HEK293 (cell line): Measurements from ENCODE around the gene PARG.

Experiments used
- CTCF ChIA-PET: fragments of 350-600 bp; formaldehyde crosslinking; extraction: SDS; loops from one replicate; lab custom pipeline; 2021; ENCODE audit warnings: antibody characterized with exemption; lab: Yijun Ruan, JAX
- POLR2A ChIA-PET: fragments of 300-600 bp; formaldehyde crosslinking; extraction: SDS; loops from one replicate; lab custom pipeline; 2020; ENCODE audit warnings: antibody characterized with exemption, inconsistent platforms; lab: Yijun Ruan, JAX
- H3K27ac ChIP-seq: fragments of 200-500 bp; sonication (Bioruptor generic); 2 replicates; pipeline ENCODE4 v1.5.1; 2014; ENCODE audit warnings: low read depth, low read length, control low read depth, inconsistent platforms; ENCODE audit errors: extremely low read depth
- H3K36me3 ChIP-seq, 2 experiments: fragments of 200-500 bp in 1 of 2; sonication (Bioruptor generic) in 1 of 2; 1 replicate in 1 of 2; 2 replicates in 1 of 2; pipeline ENCODE4 v1.5.1; 2014 to 2017; ENCODE audit warnings: inconsistent platforms in 2 of 2, low read length in 2 of 2; ENCODE audit not compliant: control insufficient read depth in 2 of 2, insufficient read depth in 1 of 2
- H3K4me1 ChIP-seq: fragments of 200-500 bp; sonication (Bioruptor generic); 2 replicates; pipeline ENCODE4 v1.5.1; 2014; ENCODE audit warnings: mild to moderate bottlenecking, low read length, inconsistent platforms; ENCODE audit not compliant: control insufficient read depth, insufficient read depth
- H3K4me3 ChIP-seq: 2 replicates; pipeline ENCODE4 v1.5.1; 2011; ENCODE audit warnings: low read depth, mild to moderate bottlenecking, control low read depth, low read length, moderate library complexity
- H3K9me3 ChIP-seq: fragments of 200-500 bp; sonication (Bioruptor generic); 2 replicates; pipeline ENCODE4 v1.5.1; 2014; ENCODE audit warnings: low read depth, low read length, inconsistent platforms; ENCODE audit not compliant: control insufficient read depth, insufficient read depth
- GFI1B ChIP-seq: fragments of 450-650 bp; formaldehyde crosslinking; IDR thresholded peaks from 2 replicates; pipeline ENCODE4 v1.5.1; 2016; ENCODE audit warnings: missing biosample characterization, missing genetic modification characterization
- REPIN1 ChIP-seq: fragments of 450-650 bp; formaldehyde crosslinking; IDR thresholded peaks from 2 replicates; pipeline ENCODE4 v1.5.1; 2017; ENCODE audit warnings: missing biosample characterization, missing genetic modification characterization, low read depth
- ZBTB1 ChIP-seq: fragments of 450-650 bp; formaldehyde crosslinking; IDR thresholded peaks from 2 replicates; pipeline ENCODE4 v1.5.1; 2016; ENCODE audit warnings: missing biosample characterization, missing genetic modification characterization
- ZBTB20 ChIP-seq: fragments of 450-650 bp; formaldehyde crosslinking; IDR thresholded peaks from 2 replicates; pipeline ENCODE4 v1.5.1; 2016; ENCODE audit warnings: missing biosample characterization, missing genetic modification characterization
- ZEB2 ChIP-seq: fragments of 450-650 bp; formaldehyde crosslinking; IDR thresholded peaks from 2 replicates; pipeline ENCODE4 v1.5.1; 2016; ENCODE audit warnings: missing biosample characterization, missing genetic modification characterization
- ZNF175 ChIP-seq: fragments of 450-650 bp; formaldehyde crosslinking; IDR thresholded peaks from 2 replicates; pipeline ENCODE4 v1.5.1; 2016; ENCODE audit warnings: missing biosample characterization, missing genetic modification characterization
- ZNF292 ChIP-seq: fragments of 450-650 bp; formaldehyde crosslinking; IDR thresholded peaks from 2 replicates; pipeline ENCODE4 v1.5.1; 2016; ENCODE audit warnings: low read depth, missing biosample characterization, missing genetic modification characterization, borderline replicate concordance
- ZNF302 ChIP-seq: fragments of 450-650 bp; formaldehyde crosslinking; IDR thresholded peaks from 2 replicates; pipeline ENCODE4 v1.5.1; 2016; ENCODE audit warnings: missing biosample characterization, missing genetic modification characterization, low read depth
- ZNF335 ChIP-seq: fragments of 450-650 bp; formaldehyde crosslinking; conservative IDR thresholded peaks from 2 replicates; pipeline ENCODE4 v1.5.1; 2016; ENCODE audit warnings: missing biosample characterization, missing genetic modification characterization
- ZNF423 ChIP-seq: fragments of 450-650 bp; formaldehyde crosslinking; IDR thresholded peaks from 2 replicates; pipeline ENCODE4 v1.5.1; 2016; ENCODE audit warnings: missing biosample characterization, missing genetic modification characterization
- ZNF701 ChIP-seq: fragments of 450-650 bp; formaldehyde crosslinking; IDR thresholded peaks from 2 replicates; pipeline ENCODE4 v1.5.1; 2016; ENCODE audit warnings: missing biosample characterization, missing genetic modification characterization
- ZNF707 ChIP-seq: fragments of 450-650 bp; formaldehyde crosslinking; IDR thresholded peaks from 2 replicates; pipeline ENCODE4 v1.5.1; 2016; ENCODE audit warnings: missing biosample characterization, missing genetic modification characterization
- ZNF791 ChIP-seq: fragments of 450-650 bp; formaldehyde crosslinking; IDR thresholded peaks from 2 replicates; pipeline ENCODE4 v1.5.1; 2016; ENCODE audit warnings: missing biosample characterization, missing genetic modification characterization
- TF ChIP-seq, protein P1 (sequence below): fragments of 450-650 bp; formaldehyde crosslinking; IDR thresholded peaks from 2 replicates; pipeline ENCODE4 v1.5.1; 2017; ENCODE audit warnings: missing biosample characterization, missing genetic modification characterization
- TF ChIP-seq, protein P2 (sequence below): fragments of 450-650 bp; formaldehyde crosslinking; IDR thresholded peaks from 2 replicates; pipeline ENCODE4 v1.5.1; 2016; ENCODE audit warnings: missing biosample characterization, missing genetic modification characterization
- TF ChIP-seq, protein P3 (sequence below): fragments of 450-650 bp; formaldehyde crosslinking; IDR thresholded peaks from 2 replicates; pipeline ENCODE4 v1.5.1; 2016; ENCODE audit warnings: missing biosample characterization, missing genetic modification characterization
- TF ChIP-seq, protein P4 (sequence below): fragments of 450-650 bp; formaldehyde crosslinking; IDR thresholded peaks from 2 replicates; pipeline ENCODE4 v1.5.1; 2016; ENCODE audit warnings: missing biosample characterization, missing genetic modification characterization
- TF ChIP-seq, protein P5 (sequence below): fragments of 450-650 bp; formaldehyde crosslinking; IDR thresholded peaks from 2 replicates; pipeline ENCODE4 v1.5.1; 2016; ENCODE audit warnings: missing biosample characterization, missing genetic modification characterization

PARG gene

DNA sequence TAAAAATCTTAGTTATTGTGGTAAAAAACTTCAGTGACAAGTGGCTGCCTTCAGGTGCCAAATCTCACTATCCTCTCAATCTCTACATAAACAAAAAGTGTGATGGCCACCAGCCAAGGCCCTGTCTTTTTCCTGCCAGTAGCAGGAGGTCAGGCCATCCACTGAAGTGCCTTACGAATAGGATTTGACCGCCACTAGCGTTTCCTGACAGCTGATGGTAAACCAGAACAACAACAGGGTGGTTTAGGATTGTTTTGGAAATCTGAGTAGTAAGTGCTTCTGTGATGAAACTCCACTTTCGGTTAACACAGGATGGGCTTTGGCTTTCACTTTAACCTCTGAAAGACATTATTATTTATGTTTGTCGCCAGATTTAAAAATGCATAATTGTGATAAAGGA lies 124.0 kb downstream of the PARG start:
- H3K36me3 ChIP-seq, result peaks cover 7 to 47% of the 10 kb centered on the region in 2 experiments; a peak in 2 of 3 replicates
- TF ChIP-seq ZBTB1 (tag by site-specific recombination) (no peak), ZNF335 (no peak), ZNF701 (tag by site-specific recombination) (no peak), ZNF292 (no peak), ZNF707 (tag by site-specific recombination) (no peak), ZNF791 (no peak), ZNF302 (tag by site-specific recombination) (no peak)
- TF ChIP-seq, protein P1, sequence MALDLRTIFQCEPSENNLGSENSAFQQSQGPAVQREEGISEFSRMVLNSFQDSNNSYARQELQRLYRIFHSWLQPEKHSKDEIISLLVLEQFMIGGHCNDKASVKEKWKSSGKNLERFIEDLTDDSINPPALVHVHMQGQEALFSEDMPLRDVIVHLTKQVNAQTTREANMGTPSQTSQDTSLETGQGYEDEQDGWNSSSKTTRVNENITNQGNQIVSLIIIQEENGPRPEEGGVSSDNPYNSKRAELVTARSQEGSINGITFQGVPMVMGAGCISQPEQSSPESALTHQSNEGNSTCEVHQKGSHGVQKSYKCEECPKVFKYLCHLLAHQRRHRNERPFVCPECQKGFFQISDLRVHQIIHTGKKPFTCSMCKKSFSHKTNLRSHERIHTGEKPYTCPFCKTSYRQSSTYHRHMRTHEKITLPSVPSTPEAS (tag by site-specific recombination), result no peak
- TF ChIP-seq, protein P2, sequence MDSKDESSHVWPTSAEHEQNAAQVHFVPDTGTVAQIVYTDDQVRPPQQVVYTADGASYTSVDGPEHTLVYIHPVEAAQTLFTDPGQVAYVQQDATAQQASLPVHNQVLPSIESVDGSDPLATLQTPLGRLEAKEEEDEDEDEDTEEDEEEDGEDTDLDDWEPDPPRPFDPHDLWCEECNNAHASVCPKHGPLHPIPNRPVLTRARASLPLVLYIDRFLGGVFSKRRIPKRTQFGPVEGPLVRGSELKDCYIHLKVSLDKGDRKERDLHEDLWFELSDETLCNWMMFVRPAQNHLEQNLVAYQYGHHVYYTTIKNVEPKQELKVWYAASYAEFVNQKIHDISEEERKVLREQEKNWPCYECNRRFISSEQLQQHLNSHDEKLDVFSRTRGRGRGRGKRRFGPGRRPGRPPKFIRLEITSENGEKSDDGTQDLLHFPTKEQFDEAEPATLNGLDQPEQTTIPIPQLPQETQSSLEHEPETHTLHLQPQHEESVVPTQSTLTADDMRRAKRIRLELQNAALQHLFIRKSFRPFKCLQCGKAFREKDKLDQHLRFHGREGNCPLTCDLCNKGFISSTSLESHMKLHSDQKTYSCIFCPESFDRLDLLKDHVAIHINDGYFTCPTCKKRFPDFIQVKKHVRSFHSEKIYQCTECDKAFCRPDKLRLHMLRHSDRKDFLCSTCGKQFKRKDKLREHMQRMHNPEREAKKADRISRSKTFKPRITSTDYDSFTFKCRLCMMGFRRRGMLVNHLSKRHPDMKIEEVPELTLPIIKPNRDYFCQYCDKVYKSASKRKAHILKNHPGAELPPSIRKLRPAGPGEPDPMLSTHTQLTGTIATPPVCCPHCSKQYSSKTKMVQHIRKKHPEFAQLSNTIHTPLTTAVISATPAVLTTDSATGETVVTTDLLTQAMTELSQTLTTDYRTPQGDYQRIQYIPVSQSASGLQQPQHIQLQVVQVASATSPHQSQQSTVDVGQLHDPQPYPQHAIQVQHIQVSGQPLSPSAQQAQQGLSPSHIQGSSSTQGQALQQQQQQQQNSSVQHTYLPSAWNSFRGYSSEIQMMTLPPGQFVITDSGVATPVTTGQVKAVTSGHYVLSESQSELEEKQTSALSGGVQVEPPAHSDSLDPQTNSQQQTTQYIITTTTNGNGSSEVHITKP (tag by site-specific recombination), result no peak
- TF ChIP-seq, protein P3, sequence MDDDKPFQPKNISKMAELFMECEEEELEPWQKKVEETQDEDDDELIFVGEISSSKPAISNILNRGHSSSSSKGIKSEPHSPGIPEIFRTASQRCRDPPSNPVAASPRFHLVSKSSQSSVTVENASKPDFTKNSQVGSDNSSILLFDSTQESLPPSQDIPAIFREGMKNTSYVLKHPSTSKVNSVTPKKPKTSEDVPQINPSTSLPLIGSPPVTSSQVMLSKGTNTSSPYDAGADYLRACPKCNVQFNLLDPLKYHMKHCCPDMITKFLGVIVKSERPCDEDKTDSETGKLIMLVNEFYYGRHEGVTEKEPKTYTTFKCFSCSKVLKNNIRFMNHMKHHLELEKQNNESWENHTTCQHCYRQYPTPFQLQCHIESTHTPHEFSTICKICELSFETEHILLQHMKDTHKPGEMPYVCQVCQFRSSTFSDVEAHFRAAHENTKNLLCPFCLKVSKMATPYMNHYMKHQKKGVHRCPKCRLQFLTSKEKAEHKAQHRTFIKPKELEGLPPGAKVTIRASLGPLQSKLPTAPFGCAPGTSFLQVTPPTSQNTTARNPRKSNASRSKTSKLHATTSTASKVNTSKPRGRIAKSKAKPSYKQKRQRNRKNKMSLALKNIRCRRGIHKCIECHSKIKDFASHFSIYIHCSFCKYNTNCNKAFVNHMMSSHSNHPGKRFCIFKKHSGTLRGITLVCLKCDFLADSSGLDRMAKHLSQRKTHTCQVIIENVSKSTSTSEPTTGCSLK, result no peak
- TF ChIP-seq, all 188 proteins: peak for 0
- ChIA-PET CTCF (no interaction called here), POLR2A (no interaction called here)
- Histone ChIP-seq H3K9me3 (no peaks in the 10 kb centered on the region), H3K27ac (no peak overlapping the region), H3K4me3 (no peak overlapping the region), H3K4me1 (no peaks in the 10 kb centered on the region)

DNA sequence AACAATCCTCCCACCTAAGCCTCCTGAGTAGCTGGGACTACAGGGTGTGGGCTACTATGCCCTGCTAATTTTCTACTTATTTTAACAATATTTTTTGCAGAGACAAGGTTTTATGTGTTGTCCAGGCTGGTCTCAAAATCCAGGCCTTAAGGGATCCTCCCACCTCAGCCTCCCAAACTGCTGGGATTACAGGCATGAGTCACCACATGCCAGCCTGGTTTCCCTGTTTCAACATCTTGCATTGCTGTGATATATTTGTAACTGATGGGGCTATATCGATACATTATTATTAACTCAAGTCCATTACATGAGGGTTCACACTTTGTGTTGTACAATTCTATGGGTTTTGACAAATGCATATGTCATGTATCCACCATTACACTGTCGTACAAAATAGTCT lies 137.8 kb downstream of the PARG start:
- Histone ChIP-seq H3K36me3 (no peaks in the 10 kb centered on the region), H3K4me1 (no peaks in the 10 kb centered on the region), H3K4me3 (no peak overlapping the region), H3K9me3 (no peaks in the 10 kb centered on the region; the same call in 1 of the 2 replicates), H3K27ac (no peak overlapping the region)
- ChIA-PET POLR2A (no interaction called here), CTCF (no interaction called here)
- no peak for TF ChIP-seq ZBTB20 (tag by site-specific recombination)
- TF ChIP-seq, protein P4, sequence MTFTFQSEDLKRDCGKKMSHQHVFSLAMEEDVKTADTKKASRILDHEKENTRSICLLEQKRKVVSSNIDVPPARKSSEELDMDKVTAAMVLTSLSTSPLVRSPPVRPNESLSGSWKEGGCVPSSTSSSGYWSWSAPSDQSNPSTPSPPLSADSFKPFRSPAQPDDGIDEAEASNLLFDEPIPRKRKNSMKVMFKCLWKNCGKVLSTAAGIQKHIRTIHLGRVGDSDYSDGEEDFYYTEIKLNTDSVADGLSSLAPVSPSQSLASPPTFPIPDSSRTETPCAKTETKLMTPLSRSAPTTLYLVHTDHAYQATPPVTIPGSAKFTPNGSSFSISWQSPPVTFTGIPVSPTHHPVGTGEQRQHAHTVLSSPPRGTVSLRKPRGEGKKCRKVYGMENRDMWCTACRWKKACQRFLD (tag by site-specific recombination), result no peak
- TF ChIP-seq, protein P5, sequence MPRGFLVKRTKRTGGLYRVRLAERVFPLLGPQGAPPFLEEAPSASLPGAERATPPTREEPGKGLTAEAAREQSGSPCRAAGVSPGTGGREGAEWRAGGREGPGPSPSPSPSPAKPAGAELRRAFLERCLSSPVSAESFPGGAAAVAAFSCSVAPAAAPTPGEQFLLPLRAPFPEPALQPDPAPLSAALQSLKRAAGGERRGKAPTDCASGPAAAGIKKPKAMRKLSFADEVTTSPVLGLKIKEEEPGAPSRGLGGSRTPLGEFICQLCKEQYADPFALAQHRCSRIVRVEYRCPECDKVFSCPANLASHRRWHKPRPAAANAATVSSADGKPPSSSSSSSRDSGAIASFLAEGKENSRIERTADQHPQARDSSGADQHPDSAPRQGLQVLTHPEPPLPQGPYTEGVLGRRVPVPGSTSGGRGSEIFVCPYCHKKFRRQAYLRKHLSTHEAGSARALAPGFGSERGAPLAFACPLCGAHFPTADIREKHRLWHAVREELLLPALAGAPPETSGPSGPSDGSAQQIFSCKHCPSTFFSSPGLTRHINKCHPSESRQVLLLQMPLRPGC (tag by site-specific recombination), result no peak
- TF ChIP-seq GFI1B (tag by site-specific recombination), result no peak
- TF ChIP-seq ZEB2 (tag by site-specific recombination), result no peak
- TF ChIP-seq ZNF175 (tag by site-specific recombination), result no peak
- TF ChIP-seq REPIN1, result no peak
- no peak for TF ChIP-seq ZNF423
